ENCODE data around the gene COL28A1. TPM values are rescaled to one million over a fixed set of nuclear protein-coding genes. Genes with fewer than 3 reads are reported as not detected.
"Not testable (repeated sequence)": the region's sequence is repeated elsewhere in the genome, so short reads cannot be mapped to it uniquely, and the experiment has no call there.

Gene COL28A1
- total RNA-seq, 1 donor from 2014 or later = 1.8 TPM

DNA sequence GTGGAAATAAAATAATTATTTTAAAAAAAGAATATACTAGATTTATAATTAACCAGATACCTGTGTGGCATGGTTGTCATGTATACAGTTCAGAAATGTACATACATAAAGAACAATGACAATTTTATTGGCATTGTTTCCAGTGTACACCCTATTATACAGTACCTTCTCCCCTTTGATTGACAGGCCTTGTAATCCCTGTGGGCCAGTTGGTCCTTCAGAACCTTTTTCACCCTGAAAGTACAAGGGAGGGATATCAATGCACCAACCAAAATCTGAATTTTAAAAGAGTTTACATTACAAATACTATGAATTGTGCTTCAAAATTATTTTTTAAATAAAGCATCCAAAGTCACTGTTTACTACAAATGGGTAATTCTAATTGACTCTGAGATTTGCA, 61.2 kb downstream of the COL28A1 start:
- H3K27ac Mint-ChIP-seq = no peak overlapping the region
- no peaks in the 10 kb centered on the region for H3K27me3 Mint-ChIP-seq (ENCODE audit: low read depth)
- no peaks in the 10 kb centered on the region for H3K4me1 Mint-ChIP-seq
- TF ChIP-seq, protein P1, sequence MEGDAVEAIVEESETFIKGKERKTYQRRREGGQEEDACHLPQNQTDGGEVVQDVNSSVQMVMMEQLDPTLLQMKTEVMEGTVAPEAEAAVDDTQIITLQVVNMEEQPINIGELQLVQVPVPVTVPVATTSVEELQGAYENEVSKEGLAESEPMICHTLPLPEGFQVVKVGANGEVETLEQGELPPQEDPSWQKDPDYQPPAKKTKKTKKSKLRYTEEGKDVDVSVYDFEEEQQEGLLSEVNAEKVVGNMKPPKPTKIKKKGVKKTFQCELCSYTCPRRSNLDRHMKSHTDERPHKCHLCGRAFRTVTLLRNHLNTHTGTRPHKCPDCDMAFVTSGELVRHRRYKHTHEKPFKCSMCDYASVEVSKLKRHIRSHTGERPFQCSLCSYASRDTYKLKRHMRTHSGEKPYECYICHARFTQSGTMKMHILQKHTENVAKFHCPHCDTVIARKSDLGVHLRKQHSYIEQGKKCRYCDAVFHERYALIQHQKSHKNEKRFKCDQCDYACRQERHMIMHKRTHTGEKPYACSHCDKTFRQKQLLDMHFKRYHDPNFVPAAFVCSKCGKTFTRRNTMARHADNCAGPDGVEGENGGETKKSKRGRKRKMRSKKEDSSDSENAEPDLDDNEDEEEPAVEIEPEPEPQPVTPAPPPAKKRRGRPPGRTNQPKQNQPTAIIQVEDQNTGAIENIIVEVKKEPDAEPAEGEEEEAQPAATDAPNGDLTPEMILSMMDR (IDR thresholded peaks at IDR 0.05; ENCODE audit: unreplicated experiment) = no peak
- H3K36me3 Mint-ChIP-seq = peaks cover 4% of the 10 kb centered on the region
- DNase-seq (ENCODE audit: low spot score in 2 of 2, unreplicated experiment in 2 of 2) = no peak
- H3K4me3 Mint-ChIP-seq = no peak overlapping the region
- H3K9me3 Mint-ChIP-seq = peaks cover 22% of the 10 kb centered on the region

DNA sequence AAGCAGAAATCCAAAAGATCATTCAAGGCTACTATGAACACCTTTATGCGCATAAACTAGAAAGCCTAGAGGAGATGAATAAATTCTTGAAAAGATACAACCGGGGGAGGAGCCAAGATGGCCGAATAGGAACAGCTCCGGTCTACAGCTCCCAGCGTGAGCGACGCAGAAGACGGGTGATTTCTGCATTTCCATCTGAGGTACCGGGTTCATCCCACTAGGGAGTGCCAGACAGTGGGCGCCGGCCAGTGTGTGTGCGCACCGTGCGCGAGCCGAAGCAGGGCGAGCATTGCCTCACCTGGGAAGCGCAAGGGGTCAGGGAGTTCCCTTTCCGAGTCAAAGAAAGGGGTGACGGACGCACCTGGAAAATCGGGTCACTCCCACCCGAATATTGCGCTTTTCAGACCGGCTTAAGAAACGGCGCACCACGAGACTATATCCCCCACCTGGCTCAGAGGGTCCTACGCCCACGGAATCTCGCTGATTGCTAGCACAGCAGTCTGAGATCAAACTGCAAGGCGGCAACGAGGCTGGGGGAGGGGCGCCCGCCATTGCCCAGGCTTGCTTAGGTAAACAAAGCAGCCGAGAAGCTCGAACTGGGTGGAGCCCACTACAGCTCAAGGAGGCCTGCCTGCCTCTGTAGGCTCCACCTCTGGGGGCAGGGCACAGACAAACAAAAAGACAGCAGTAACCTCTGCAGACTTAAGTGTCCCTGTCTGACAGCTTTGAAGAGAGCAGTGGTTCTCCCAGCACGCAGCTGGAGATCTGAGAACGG, 70.5 kb downstream of the COL28A1 start:
- H3K27ac Mint-ChIP-seq; DNase-seq (ENCODE audit: low spot score in 2 of 2, unreplicated experiment in 2 of 2); H3K27me3 Mint-ChIP-seq (ENCODE audit: low read depth); H3K4me1 Mint-ChIP-seq; H3K36me3 Mint-ChIP-seq; H3K4me3 Mint-ChIP-seq: not testable (repeated sequence)
- peaks cover 28% of the 10 kb centered on the region for H3K9me3 Mint-ChIP-seq

DNA sequence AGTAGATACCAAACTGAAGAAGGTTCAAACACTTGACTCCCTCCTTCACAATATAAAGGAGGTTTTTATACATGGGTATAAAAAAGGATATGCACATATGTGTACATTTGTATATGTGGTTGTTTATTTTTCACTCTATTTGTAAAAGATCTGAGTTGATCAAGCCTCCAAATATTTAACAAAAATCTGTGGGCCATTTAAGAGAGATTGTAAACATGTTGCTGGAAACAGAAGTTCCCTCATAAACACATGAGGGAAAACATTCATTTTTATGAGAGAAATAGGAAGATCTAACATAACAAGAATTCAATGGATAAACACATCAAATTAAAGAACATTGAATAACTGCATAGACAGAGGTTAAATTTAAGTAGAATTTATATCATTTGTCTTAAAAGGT, 81.7 kb downstream of the COL28A1 start:
- no peaks in the 10 kb centered on the region for H3K4me1 Mint-ChIP-seq
- TF ChIP-seq, protein P1 (IDR thresholded peaks at IDR 0.05; ENCODE audit: unreplicated experiment) = no peak
- no peaks in the 10 kb centered on the region for H3K27me3 Mint-ChIP-seq (ENCODE audit: low read depth)
- no peak overlapping the region for H3K27ac Mint-ChIP-seq
- H3K36me3 Mint-ChIP-seq = no peaks in the 10 kb centered on the region
- H3K4me3 Mint-ChIP-seq = no peak overlapping the region
- peaks cover 10% of the 10 kb centered on the region for H3K9me3 Mint-ChIP-seq
- no peak for DNase-seq (ENCODE audit: low spot score in 2 of 2, unreplicated experiment in 2 of 2)

DNA sequence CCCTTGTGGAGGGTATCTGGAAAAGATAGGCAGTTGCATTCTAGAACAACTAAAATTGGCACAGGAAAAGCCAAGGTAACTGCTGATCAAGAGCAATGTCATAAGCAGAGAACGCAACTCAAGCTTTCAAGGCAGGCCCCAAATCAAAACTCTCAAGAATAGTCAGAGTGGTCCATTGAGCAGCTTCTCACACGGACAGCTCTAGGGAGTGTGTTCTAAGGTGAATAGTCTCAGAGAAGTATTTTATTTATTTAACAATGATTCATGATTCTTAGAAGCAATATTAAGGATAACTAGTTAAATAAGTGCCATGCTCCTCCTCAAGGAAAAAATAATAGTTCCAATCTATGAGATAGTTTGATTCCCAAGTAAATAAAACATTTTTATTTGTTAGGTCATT, 83.0 kb downstream of the COL28A1 start:
- TF ChIP-seq, protein P1 (IDR thresholded peaks at IDR 0.05; ENCODE audit: unreplicated experiment) = no peak
- Mint-ChIP-seq H3K9me3 (peaks cover 15% of the 10 kb centered on the region), H3K27ac (no peak overlapping the region), H3K36me3 (peaks cover 3% of the 10 kb centered on the region), H3K27me3 (ENCODE audit: low read depth) (no peaks in the 10 kb centered on the region), H3K4me1 (no peaks in the 10 kb centered on the region), H3K4me3 (no peak overlapping the region)
- DNase-seq (ENCODE audit: low spot score in 2 of 2, unreplicated experiment in 2 of 2) = no peak

DNA sequence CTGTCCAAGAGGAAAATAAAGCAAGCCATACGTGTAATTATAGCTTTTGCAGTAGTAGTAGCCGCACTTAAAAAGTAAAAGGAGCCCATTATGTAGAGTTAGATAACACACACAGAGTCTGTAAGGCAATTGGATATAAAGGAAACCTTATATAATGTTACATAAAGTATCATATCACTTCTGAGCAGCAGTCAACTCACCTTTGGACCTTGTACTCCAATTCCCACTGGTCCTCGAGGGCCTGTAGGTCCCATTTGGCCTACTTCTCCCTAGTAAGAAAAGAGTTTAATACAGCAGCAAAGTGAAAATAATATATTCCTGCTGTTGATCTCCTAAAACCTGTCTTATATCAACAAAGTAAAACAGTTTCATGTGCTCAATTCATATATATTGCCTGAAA, 83.6 kb downstream of the COL28A1 start:
- DNase-seq (ENCODE audit: low spot score in 2 of 2, unreplicated experiment in 2 of 2) = no peak
- Mint-ChIP-seq H3K4me3 (no peak overlapping the region), H3K27ac (no peak overlapping the region), H3K9me3 (peaks cover 19% of the 10 kb centered on the region), H3K4me1 (no peaks in the 10 kb centered on the region), H3K27me3 (ENCODE audit: low read depth) (no peaks in the 10 kb centered on the region), H3K36me3 (peaks cover 7% of the 10 kb centered on the region)
- TF ChIP-seq, protein P1 (IDR thresholded peaks at IDR 0.05; ENCODE audit: unreplicated experiment) = no peak

DNA sequence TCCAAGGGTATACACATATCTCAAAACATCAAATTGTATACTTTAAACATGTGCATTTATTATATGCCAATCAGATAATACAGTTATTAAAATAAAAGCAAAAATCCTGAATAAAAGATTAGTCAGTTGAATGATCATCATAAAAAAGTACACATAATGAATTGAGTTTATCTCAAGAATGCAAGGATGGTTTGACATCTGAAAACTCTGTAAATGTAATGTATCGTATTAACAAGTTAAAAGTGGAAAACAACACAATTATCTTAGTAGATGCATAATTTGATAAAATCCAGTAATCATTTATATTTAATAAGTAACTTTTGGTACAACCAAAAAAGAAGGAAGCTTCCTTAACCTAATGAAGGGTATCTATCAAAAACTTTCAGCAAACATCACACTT, 86.6 kb downstream of the COL28A1 start:
- H3K27me3 Mint-ChIP-seq (ENCODE audit: low read depth) = no peaks in the 10 kb centered on the region
- no peaks in the 10 kb centered on the region for H3K4me1 Mint-ChIP-seq
- H3K27ac Mint-ChIP-seq = no peak overlapping the region
- no peak for DNase-seq (ENCODE audit: low spot score in 2 of 2, unreplicated experiment in 2 of 2)
- peaks cover 13% of the 10 kb centered on the region for H3K36me3 Mint-ChIP-seq
- TF ChIP-seq, protein P1 (IDR thresholded peaks at IDR 0.05; ENCODE audit: unreplicated experiment) = no peak
- H3K4me3 Mint-ChIP-seq = no peak overlapping the region
- peaks cover 36% of the 10 kb centered on the region for H3K9me3 Mint-ChIP-seq
